Measurements from ENCODE around the gene RARA.

RARA gene

DNA sequence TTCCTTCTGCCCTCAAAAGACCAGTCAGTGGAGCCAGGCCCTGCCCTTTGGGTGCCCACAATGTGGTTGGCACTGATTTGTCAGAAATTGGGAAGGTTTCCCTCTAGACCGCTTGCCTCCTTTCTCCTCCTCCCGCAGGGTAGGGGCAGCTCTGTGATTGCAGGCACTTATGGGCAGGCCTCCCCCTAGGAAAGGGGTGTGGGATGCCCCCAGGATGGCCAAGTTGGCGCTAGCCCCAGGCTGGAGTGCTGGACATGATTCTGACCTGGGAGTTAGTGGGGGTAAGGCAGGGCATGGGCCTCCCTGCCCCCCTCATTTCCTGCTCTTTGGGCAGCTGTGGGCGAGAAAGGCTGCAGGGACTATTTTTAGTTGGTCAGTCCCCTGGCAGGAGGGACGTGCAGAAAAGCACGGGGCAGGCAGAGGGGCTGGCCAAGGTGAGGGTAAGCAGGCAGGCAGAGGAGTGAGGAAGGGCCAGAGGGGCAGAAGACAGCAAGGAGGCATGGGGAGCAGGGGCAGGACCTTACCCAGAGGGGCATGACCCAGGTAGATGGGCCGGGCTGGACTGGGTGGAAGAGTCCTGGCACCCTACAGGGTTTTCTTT is 3.3 kb downstream of the RARA start:
- H3F3A ChIP-seq (ENCODE audit: low read depth) = peaks cover 12% of the 10 kb centered on the region
- peak overlapping the region; percentile 57 for H3K4me2 ChIP-seq (ENCODE audit: low read depth, low read length, poor library complexity, severe bottlenecking)
- H3K4me3 ChIP-seq (ENCODE audit: low read length, poor library complexity, severe bottlenecking) = peak overlapping the region; percentile 29
- H3K9me2 ChIP-seq (replicated peaks; ENCODE audit: low read depth, low read length) = no peaks in the 10 kb centered on the region
- H3K27me3 ChIP-seq (ENCODE audit: insufficient read depth, low read length, poor library complexity, severe bottlenecking) = no peaks in the 10 kb centered on the region
- H2AFZ ChIP-seq (ENCODE audit: low read length) = no peak overlapping the region
- TF ChIP-seq CTCF (conservative IDR thresholded peaks at IDR 0.05; ENCODE audit: low read length) = no peak
- TF ChIP-seq EZH2phosphoT487 (IDR thresholded peaks at IDR 0.05; ENCODE audit: borderline replicate concordance) = no peak
- H4K20me1 ChIP-seq (ENCODE audit: insufficient read depth, low read length, poor library complexity, severe bottlenecking) = no peaks in the 10 kb centered on the region
- H3K36me3 ChIP-seq (ENCODE audit: insufficient read depth, low read length) = no peaks in the 10 kb centered on the region
- peaks cover 95% of the 10 kb centered on the region for H3K4me1 ChIP-seq (ENCODE audit: insufficient read depth, low read length, poor library complexity, severe bottlenecking)
- peak overlapping the region; percentile 76 for H3K9ac ChIP-seq (ENCODE audit: low read depth, low read length, poor library complexity, severe bottlenecking)
- no peaks in the 10 kb centered on the region for H3K9me3 ChIP-seq (ENCODE audit: insufficient read depth, low read depth, low read length)
- peaks cover 10% of the 10 kb centered on the region; the same call in 1 of the 2 replicates for H3K79me2 ChIP-seq (ENCODE audit: insufficient read depth, low read length)

DNA sequence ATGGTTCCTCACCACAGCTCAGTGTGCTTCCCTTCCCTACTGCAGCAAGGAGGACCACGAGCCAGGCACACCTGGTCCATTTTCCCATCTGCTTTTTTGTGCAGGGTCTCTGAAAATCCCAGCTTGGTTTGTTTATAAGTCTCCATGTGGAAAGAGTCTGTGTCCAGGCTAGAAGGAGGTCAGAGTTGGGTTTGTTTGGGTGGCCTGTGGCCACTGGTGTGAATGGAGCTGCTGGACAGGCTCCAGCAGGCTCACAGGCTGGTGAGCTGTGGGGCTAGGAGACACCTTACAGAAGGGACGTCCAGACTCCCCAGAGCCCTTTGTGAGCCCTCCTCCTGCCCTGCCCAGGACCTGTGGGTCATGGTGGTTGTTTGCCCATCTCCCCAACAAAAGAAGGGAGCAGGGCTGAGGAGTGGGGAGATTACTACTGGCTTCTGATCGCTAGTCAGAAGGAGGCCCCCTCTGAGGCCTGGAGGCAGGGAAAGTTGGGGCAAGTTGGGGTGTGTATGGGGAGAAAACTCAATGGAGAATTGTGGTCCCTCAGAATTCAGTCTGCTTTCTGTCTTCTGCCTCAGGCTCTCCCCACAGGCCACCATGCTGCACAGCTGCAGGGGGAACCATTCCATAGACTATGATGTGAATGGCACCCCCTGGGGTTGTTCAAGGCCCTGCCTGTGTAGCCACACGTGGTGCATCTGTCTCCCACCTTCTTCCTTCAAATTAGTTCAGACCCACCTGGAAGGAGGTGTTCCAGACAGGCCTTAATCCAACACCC is 4.1 kb downstream of the RARA start:
- H3K9ac ChIP-seq (ENCODE audit: low read depth, low read length, poor library complexity, severe bottlenecking) = peak overlapping the region; percentile 76
- peaks cover 5% of the 10 kb centered on the region for H3F3A ChIP-seq (ENCODE audit: low read depth)
- no peaks in the 10 kb centered on the region for H3K9me2 ChIP-seq (replicated peaks; ENCODE audit: low read depth, low read length)
- peaks cover 10% of the 10 kb centered on the region; the same call in 1 of the 2 replicates for H3K79me2 ChIP-seq (ENCODE audit: insufficient read depth, low read length)
- H3K4me3 ChIP-seq (ENCODE audit: low read length, poor library complexity, severe bottlenecking) = peak overlapping the region; percentile 29
- H2AFZ ChIP-seq (ENCODE audit: low read length) = no peak overlapping the region
- peaks cover 92% of the 10 kb centered on the region for H3K4me1 ChIP-seq (ENCODE audit: insufficient read depth, low read length, poor library complexity, severe bottlenecking)
- H3K4me2 ChIP-seq (ENCODE audit: low read depth, low read length, poor library complexity, severe bottlenecking) = peak overlapping the region; percentile 57
- H3K9me3 ChIP-seq (ENCODE audit: insufficient read depth, low read depth, low read length) = no peaks in the 10 kb centered on the region
- H3K27me3 ChIP-seq (ENCODE audit: insufficient read depth, low read length, poor library complexity, severe bottlenecking) = no peaks in the 10 kb centered on the region
- H4K20me1 ChIP-seq (ENCODE audit: insufficient read depth, low read length, poor library complexity, severe bottlenecking) = no peaks in the 10 kb centered on the region
- TF ChIP-seq CTCF (conservative IDR thresholded peaks at IDR 0.05; ENCODE audit: low read length) (no peak), EZH2phosphoT487 (IDR thresholded peaks at IDR 0.05; ENCODE audit: borderline replicate concordance) (no peak)
- H3K36me3 ChIP-seq (ENCODE audit: insufficient read depth, low read length) = no peaks in the 10 kb centered on the region

GRCh38 chr17:40313668-40314583 is 4.9 kb downstream of the RARA start:
- H3K27me3 ChIP-seq (ENCODE audit: insufficient read depth, low read length, poor library complexity, severe bottlenecking) = no peaks in the 10 kb centered on the region
- peak overlapping the region; percentile 57 for H3K4me2 ChIP-seq (ENCODE audit: low read depth, low read length, poor library complexity, severe bottlenecking)
- H2AFZ ChIP-seq (ENCODE audit: low read length) = no peak overlapping the region
- peaks cover 18% of the 10 kb centered on the region for H3K79me2 ChIP-seq (ENCODE audit: insufficient read depth, low read length)
- peak overlapping the region; percentile 29 for H3K4me3 ChIP-seq (ENCODE audit: low read length, poor library complexity, severe bottlenecking)
- peaks cover 88% of the 10 kb centered on the region for H3K4me1 ChIP-seq (ENCODE audit: insufficient read depth, low read length, poor library complexity, severe bottlenecking)
- H3K9me2 ChIP-seq (replicated peaks; ENCODE audit: low read depth, low read length) = no peaks in the 10 kb centered on the region
- H3K36me3 ChIP-seq (ENCODE audit: insufficient read depth, low read length) = no peaks in the 10 kb centered on the region
- TF ChIP-seq CTCF (conservative IDR thresholded peaks at IDR 0.05; ENCODE audit: low read length) (no peak), EZH2phosphoT487 (IDR thresholded peaks at IDR 0.05; ENCODE audit: borderline replicate concordance) (no peak)
- peaks cover 5% of the 10 kb centered on the region; the same call in 1 of the 2 replicates for H3F3A ChIP-seq (ENCODE audit: low read depth)
- H3K9me3 ChIP-seq (ENCODE audit: insufficient read depth, low read depth, low read length) = no peaks in the 10 kb centered on the region
- H4K20me1 ChIP-seq (ENCODE audit: insufficient read depth, low read length, poor library complexity, severe bottlenecking) = peaks cover 4% of the 10 kb centered on the region
- H3K9ac ChIP-seq (ENCODE audit: low read depth, low read length, poor library complexity, severe bottlenecking) = peak overlapping the region; percentile 76
